Measurements from ENCODE around the gene CRYBA2. TPM values are rescaled to one million over a fixed set of nuclear protein-coding genes. Genes with fewer than 3 reads are reported as not detected.

CRYBA2 gene
- total RNA-seq, 1 experiment from 2014 or later = not detected

- no TSS peak for BruUV-seq (replicated peaks)
- ChIA-PET CTCF (no interaction called here), RAD21 (ENCODE audit: low non-redundant PET in 1 of 2, low total read pairs in 2 of 2, uncharacterized antibody in 2 of 2, unreplicated experiment in 2 of 2) (no interaction called here), POLR2A (no interaction called here)
- no peak overlapping the region for H3K27ac ChIP-seq (ENCODE audit: low read depth, low read length)
- no peak for DNase-seq (ENCODE audit: low read depth, low spot score)
- no peak overlapping the region for H3K4me3 ChIP-seq (replicated peaks in 1 of 2; ENCODE audit: low read depth in 1 of 2, low read length in 2 of 2)
- no peak overlapping the region for H3K4me2 ChIP-seq (ENCODE audit: low read length)
- H3K9me2 ChIP-seq (ENCODE audit: insufficient read depth) = no peaks in the 10 kb centered on the region
- H3K27me3 ChIP-seq (ENCODE audit: insufficient read depth, low read length) = 0 out of 2 replicates have a peak, but pooled peaks cover 8% of the 10 kb centered on the region
- H3K4me1 ChIP-seq (ENCODE audit: control insufficient read depth in 1 of 2, insufficient read depth in 2 of 2, low read length in 2 of 2) = no peaks in the 10 kb centered on the region
- H3K9me3 ChIP-seq (ENCODE audit: control insufficient read depth in 1 of 2, insufficient read depth in 1 of 2, low read depth in 1 of 2, low read length in 2 of 2) = no peaks in the 10 kb centered on the region
- TF ChIP-seq FOSL1 (IDR thresholded peaks at IDR 0.05; ENCODE audit: low read depth) = no peak
- no peak for TF ChIP-seq CTCF (IDR thresholded peaks at IDR 0.05 in 2 of 3, conservative IDR thresholded peaks at IDR 0.05 in 1 of 3; ENCODE audit: borderline replicate concordance in 1 of 3, insufficient read depth in 1 of 3, low read depth in 2 of 3, low read length in 2 of 3)
- TF ChIP-seq ELF1 (IDR thresholded peaks at IDR 0.05; ENCODE audit: borderline replicate concordance, low read depth) = no peak
- no peak for TF ChIP-seq ATF3 (IDR thresholded peaks at IDR 0.05)
- TF ChIP-seq EZH2 (IDR thresholded peaks at IDR 0.05) = no peak
- TF ChIP-seq POLR2A (IDR thresholded peaks at IDR 0.05; ENCODE audit: borderline replicate concordance, extremely low read depth, insufficient read depth, insufficient read length) = no peak
- TF ChIP-seq POLR2AphosphoS5 (IDR thresholded peaks at IDR 0.05; ENCODE audit: low read depth, low read length) = no peak
- TF ChIP-seq ZNF274 (IDR thresholded peaks at IDR 0.05; ENCODE audit: low read depth, low read length) = no peak
- no peak for TF ChIP-seq SP1 (IDR thresholded peaks at IDR 0.05; ENCODE audit: low read depth)
- no peak for TF ChIP-seq ZFX (IDR thresholded peaks at IDR 0.05)
- TF ChIP-seq EZH2phosphoT487 (IDR thresholded peaks at IDR 0.05; ENCODE audit: borderline replicate concordance) = no peak
- no peak for TF ChIP-seq EGR1 (IDR thresholded peaks at IDR 0.05; ENCODE audit: low read depth)
- TF ChIP-seq SIN3A (IDR thresholded peaks at IDR 0.05; ENCODE audit: low read depth) = no peak
- TF ChIP-seq TCF7L2 (IDR thresholded peaks at IDR 0.05; ENCODE audit: borderline replicate concordance, extremely low read depth, insufficient read depth, insufficient read length) = no peak
- no peak overlapping the region for H3K9ac ChIP-seq (ENCODE audit: low read length)
- H2AFZ ChIP-seq (ENCODE audit: low read depth, low read length, poor library complexity, severe bottlenecking) = no peak overlapping the region
- H3K36me3 ChIP-seq (ENCODE audit: control insufficient read depth in 1 of 2, insufficient read depth in 2 of 2, low read length in 2 of 2) = no peaks in the 10 kb centered on the region
- ATAC-seq = no peak
- intact Hi-C loops (cut with micrococcal nuclease) = no loop called here
- H4K20me1 ChIP-seq (ENCODE audit: insufficient read depth) = no peaks in the 10 kb centered on the region
- H3K79me2 ChIP-seq (ENCODE audit: insufficient read depth, low read length) = no peaks in the 10 kb centered on the region
These were observed 7.7 kb downstream of the CRYBA2 start for GRCh38 chr2:218985325-218986091.

All from HCT116 (cell line).